Ishikawa (cell line): Measurements from ENCODE around the gene NXPH2.

Experiments used
- EGR1 ChIP-seq: IDR thresholded peaks from 2 replicates; pipeline ENCODE4 v1.6.1; 2012
- EP300 ChIP-seq: IDR thresholded peaks from 2 replicates; pipeline ENCODE4 v1.6.1; 2012; ENCODE audit warnings: borderline replicate concordance
- RAD21 ChIP-seq: IDR thresholded peaks from 2 replicates; pipeline ENCODE4 v1.6.1; 2012; ENCODE audit warnings: low read depth
- TAF1 ChIP-seq: IDR thresholded peaks from 2 replicates; pipeline ENCODE4 v1.6.1; 2012; ENCODE audit warnings: low read depth, mild to moderate bottlenecking
- TCF12 ChIP-seq: IDR thresholded peaks from 2 replicates; pipeline ENCODE4 v1.6.1; 2012; ENCODE audit warnings: low read depth
- USF1 ChIP-seq: IDR thresholded peaks from 2 replicates; pipeline ENCODE4 v1.6.1; 2012
- TF ChIP-seq, protein P1 (sequence below): IDR thresholded peaks from 2 replicates; pipeline ENCODE4 v1.6.1; 2012
- TF ChIP-seq, protein P2 (sequence below): IDR thresholded peaks from 2 replicates; pipeline ENCODE4 v1.6.1; 2012; ENCODE audit warnings: low read depth, mild to moderate bottlenecking

DNA sequence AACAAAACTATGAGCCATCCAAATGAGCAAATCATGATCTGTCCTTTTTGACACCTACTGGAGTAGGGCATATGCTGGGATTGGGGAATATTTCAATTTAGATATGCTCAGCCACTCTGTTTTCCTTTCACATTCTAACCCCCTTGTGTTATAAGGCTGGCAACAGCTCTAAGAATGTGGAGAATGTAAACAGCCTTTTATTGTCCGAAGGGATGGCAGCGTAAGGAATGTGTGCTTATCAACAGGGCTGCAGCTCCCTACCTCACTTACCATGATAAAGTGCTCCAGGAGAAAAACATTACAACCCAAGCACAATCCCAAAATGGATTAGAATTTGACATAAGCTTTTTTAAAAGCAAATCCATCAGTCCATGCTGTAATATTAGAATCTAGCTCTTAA, 2.2 kb downstream of the NXPH2 start:
- TF ChIP-seq, protein P1, sequence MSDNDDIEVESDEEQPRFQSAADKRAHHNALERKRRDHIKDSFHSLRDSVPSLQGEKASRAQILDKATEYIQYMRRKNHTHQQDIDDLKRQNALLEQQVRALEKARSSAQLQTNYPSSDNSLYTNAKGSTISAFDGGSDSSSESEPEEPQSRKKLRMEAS, result no peak
- no peak for TF ChIP-seq USF1
- no peak for TF ChIP-seq EGR1
- no peak for TF ChIP-seq EP300
- TF ChIP-seq TCF12, result no peak
- no peak for TF ChIP-seq TAF1
- TF ChIP-seq RAD21, result no peak
- TF ChIP-seq, protein P2, sequence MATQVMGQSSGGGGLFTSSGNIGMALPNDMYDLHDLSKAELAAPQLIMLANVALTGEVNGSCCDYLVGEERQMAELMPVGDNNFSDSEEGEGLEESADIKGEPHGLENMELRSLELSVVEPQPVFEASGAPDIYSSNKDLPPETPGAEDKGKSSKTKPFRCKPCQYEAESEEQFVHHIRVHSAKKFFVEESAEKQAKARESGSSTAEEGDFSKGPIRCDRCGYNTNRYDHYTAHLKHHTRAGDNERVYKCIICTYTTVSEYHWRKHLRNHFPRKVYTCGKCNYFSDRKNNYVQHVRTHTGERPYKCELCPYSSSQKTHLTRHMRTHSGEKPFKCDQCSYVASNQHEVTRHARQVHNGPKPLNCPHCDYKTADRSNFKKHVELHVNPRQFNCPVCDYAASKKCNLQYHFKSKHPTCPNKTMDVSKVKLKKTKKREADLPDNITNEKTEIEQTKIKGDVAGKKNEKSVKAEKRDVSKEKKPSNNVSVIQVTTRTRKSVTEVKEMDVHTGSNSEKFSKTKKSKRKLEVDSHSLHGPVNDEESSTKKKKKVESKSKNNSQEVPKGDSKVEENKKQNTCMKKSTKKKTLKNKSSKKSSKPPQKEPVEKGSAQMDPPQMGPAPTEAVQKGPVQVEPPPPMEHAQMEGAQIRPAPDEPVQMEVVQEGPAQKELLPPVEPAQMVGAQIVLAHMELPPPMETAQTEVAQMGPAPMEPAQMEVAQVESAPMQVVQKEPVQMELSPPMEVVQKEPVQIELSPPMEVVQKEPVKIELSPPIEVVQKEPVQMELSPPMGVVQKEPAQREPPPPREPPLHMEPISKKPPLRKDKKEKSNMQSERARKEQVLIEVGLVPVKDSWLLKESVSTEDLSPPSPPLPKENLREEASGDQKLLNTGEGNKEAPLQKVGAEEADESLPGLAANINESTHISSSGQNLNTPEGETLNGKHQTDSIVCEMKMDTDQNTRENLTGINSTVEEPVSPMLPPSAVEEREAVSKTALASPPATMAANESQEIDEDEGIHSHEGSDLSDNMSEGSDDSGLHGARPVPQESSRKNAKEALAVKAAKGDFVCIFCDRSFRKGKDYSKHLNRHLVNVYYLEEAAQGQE, result no peak
